Activated naive CD8-positive, alpha-beta T cell (primary cell): Measurements from ENCODE around the gene KNDC1.

Experiments
- H3K27ac Mint-ChIP-seq: one replicate; pipeline ENCODE4 v1.8.0; 2021; ENCODE audit warnings: mixed read lengths
- H3K27me3 Mint-ChIP-seq: one replicate; pipeline ENCODE4 v1.8.0; 2021; ENCODE audit warnings: mixed read lengths
- H3K36me3 Mint-ChIP-seq: one replicate; pipeline ENCODE4 v1.8.0; 2021; ENCODE audit warnings: mixed read lengths
- H3K4me1 Mint-ChIP-seq: one replicate; pipeline ENCODE4 v1.8.0; 2021; ENCODE audit warnings: low read depth, mixed read lengths
- H3K4me3 Mint-ChIP-seq: one replicate; pipeline ENCODE4 v1.8.0; 2021; ENCODE audit warnings: mild to moderate bottlenecking, mixed read lengths
- H3K9me3 Mint-ChIP-seq: one replicate; pipeline ENCODE4 v1.8.0; 2021; ENCODE audit warnings: low read depth, mixed read lengths

The KNDC1 gene

DNA sequence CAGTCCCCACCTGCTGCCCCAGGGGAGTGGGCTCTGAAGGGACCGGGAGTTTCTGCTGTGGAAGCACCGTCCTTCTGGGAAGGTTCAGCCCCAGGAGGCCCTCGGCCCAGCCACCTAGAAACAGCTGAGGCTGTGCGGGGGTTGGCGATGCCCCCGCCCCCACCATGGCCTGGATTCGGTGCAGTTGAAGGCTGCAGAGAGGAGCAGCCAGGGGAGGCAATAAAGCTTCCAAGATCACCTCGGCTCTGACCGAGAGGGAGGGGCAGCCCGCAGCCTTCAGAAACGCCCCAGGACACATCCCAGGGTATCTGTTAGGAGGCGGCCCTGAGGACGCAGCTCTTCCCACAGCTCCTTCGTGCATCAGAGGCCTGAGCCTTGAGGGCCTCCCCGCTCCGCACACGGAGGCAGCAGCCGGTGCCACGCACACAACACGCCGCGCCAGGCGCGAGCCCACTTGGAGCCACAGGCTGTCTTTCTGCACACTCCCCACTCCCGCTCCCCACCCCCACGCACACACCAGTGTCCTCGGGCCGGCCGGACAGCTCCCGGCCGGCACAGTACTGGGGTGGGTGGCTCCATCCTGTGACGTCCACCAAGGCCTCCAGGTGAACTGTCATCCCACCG, 1.6 kb downstream of the KNDC1 start:
- H3K4me3 Mint-ChIP-seq = no peak overlapping the region
- no peaks in the 10 kb centered on the region for H3K4me1 Mint-ChIP-seq
- peaks cover 9% of the 10 kb centered on the region for H3K27me3 Mint-ChIP-seq
- H3K9me3 Mint-ChIP-seq = no peaks in the 10 kb centered on the region
- no peak overlapping the region for H3K27ac Mint-ChIP-seq
- H3K36me3 Mint-ChIP-seq = no peaks in the 10 kb centered on the region

DNA sequence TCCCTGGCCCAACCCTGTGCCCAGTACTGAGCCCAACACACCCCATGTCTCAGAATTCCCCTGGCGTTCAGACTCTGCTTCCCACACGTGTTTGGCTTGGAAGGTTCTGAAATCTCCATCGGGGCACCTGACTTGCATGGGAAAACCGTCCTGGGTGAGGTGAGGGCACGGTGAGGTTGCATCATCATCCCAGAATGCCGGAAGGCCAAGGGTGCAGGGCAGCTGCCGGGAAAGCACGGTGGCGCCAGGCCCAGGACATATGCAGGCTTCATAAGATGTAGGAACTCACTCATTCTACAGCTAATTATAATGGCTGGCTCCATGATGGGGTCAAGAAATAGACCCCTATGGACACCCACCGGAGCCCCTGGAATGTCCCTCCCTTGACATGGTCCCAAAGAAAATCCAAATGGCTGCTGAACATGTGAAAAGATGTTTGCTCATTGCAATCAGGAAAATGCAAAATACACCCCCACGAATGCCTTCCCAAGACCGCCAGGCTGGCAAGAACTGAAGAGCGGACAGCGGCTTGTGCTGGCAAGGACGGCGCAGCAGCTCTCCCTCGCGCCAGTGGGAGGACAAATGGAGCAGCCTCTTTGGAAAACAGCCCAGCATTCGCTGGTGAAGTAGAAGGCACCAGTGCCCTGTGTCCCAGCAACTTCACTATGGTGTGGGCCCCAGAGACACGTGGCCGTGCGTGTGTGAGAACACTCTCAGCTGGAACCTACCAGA, 2.3 kb downstream of the KNDC1 start:
- H3K4me1 Mint-ChIP-seq = no peaks in the 10 kb centered on the region
- no peak overlapping the region for H3K4me3 Mint-ChIP-seq
- H3K27me3 Mint-ChIP-seq = peaks cover 9% of the 10 kb centered on the region
- no peak overlapping the region for H3K27ac Mint-ChIP-seq
- no peaks in the 10 kb centered on the region for H3K9me3 Mint-ChIP-seq
- H3K36me3 Mint-ChIP-seq = no peaks in the 10 kb centered on the region

DNA sequence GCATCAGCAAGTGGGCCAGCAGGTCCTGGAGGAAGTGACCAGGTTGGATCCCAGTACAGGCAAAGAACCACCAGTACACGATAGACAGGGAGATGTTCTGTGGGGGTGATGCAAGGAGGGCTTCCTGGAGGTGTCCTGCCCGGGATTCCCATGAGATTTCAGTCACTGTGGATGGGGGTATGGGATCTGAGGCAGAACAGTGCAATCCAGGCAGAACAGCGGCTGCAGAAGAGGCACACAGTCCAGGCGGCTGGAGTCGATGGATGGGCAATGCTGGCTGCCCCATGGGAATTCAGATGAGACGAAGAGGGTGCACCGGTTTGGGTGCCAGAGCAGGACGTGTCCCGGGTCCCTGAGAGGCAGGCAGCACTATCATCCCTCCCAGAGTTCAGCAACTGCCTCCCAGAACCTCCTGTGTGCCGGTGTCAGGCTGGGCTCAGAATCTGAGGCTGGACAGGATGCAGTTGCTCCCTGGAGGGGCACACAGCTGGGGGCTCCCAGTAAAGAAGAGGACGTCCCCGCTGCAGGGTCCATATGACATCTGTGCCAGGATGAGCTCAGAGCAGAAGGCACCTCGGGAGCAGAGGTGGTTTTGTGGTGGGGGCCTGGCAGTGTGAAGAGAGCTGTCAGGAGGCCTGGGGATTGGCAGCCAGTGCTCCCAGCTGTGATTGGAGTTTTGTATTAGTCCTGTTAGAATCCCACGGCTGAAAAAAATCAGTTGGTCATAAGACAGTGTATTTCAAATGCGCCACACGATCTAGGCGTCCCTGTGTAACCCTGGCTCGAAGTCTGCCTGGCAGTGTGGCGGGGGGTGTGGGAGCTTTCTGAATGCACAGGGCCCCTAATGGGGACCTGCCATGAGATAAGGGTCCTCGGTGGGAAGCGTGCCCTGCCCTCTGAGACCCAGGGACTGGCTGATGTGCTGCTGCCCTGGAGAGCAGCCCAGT, 3.2 kb downstream of the KNDC1 start:
- H3K4me3 Mint-ChIP-seq = no peak overlapping the region

DNA sequence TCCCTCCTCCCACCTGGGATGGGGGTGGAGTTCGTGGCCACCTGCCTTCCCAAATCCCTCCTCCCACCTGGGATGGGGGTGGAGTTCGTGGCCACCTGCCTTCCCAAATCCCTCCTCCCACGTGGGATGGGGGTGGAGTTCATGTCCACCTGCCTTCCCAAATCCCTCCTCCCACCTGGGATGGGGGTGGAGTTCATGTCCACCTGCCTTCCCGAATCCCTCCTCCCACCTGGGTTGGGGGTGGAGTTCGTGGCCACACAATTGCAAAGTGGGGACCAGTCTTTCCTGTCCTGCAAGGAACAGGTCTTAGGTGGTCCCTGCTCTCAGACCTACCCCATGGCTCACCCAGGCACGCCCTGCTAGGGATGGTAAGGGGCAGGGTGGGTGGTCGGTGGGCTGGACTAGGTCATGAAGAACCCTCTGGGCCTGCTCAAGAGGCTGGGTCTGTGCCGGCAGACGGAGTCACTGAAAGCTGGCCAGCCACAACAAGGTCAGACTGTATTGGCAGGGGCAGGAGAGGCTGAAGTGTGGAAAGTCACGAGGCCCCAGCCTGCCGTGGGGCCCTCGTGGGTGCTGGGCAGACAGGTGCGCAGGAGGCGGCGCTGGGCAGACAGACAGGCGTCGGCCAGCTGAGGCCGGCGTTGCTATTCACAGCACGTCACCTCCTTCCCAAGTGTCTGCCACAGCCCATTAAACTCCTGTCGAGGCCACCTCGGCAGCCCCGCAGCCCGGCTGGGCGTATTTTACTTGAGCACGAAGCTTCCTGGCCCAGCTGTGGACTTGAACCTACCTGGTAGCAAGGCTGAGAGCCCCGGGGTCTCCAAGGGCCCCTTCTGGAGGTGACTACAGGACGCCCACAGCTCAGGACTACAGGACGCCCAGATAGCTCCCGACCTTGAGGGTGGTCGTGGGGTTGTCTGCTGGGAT, 4.1 kb downstream of the KNDC1 start:
- no peak overlapping the region for H3K4me3 Mint-ChIP-seq
- no peaks in the 10 kb centered on the region for H3K4me1 Mint-ChIP-seq
- peaks cover 7% of the 10 kb centered on the region for H3K27me3 Mint-ChIP-seq
- H3K27ac Mint-ChIP-seq = no peak overlapping the region
- H3K36me3 Mint-ChIP-seq = no peaks in the 10 kb centered on the region
- H3K9me3 Mint-ChIP-seq = no peaks in the 10 kb centered on the region

More for the DNA sequence above, 3.2 kb downstream of the KNDC1 start:
- Mint-ChIP-seq H3K27ac (no peak overlapping the region), H3K9me3 (no peaks in the 10 kb centered on the region), H3K4me1 (no peaks in the 10 kb centered on the region), H3K27me3 (peaks cover 7% of the 10 kb centered on the region), H3K36me3 (no peaks in the 10 kb centered on the region)

DNA sequence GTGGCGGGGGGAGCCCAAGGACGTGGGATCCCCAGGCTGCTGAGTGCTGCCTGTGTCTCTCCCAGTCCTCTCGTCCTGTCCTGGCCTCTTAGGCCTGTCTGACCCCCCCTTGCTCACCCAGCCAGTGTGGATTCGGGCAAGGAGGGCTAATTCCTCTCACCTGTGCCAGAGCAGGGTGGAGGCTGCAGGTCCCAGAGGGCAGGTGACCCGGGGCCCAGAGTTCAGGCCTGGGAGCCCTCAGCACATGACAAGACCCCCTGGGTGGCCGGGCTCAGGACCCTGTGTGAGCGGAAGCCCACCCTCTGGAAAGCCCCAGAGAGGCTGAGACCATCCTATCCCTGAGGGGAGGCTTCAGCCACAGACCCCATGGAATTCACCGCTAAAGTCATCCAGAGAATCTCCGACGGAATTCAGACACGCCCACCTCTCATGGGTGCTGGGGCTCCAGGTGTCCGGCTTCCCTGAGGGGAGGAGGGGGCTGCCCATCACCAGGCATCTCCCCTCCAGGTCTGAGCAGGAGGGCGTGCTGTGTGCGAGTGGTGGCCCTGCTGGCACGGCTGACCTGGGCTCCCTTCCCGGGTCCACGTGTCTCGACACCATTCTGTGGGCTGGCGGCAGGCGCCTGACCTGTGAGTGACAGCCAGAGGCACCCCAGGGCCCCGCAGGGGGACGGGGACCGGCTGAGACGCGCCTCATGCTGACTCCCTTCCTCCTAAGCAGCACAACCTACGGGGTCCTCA, 5.0 kb downstream of the KNDC1 start:
- Mint-ChIP-seq H3K27ac (no peak overlapping the region), H3K27me3 (peaks cover 7% of the 10 kb centered on the region), H3K4me3 (no peak overlapping the region), H3K9me3 (no peaks in the 10 kb centered on the region), H3K4me1 (no peaks in the 10 kb centered on the region), H3K36me3 (no peaks in the 10 kb centered on the region)

DNA sequence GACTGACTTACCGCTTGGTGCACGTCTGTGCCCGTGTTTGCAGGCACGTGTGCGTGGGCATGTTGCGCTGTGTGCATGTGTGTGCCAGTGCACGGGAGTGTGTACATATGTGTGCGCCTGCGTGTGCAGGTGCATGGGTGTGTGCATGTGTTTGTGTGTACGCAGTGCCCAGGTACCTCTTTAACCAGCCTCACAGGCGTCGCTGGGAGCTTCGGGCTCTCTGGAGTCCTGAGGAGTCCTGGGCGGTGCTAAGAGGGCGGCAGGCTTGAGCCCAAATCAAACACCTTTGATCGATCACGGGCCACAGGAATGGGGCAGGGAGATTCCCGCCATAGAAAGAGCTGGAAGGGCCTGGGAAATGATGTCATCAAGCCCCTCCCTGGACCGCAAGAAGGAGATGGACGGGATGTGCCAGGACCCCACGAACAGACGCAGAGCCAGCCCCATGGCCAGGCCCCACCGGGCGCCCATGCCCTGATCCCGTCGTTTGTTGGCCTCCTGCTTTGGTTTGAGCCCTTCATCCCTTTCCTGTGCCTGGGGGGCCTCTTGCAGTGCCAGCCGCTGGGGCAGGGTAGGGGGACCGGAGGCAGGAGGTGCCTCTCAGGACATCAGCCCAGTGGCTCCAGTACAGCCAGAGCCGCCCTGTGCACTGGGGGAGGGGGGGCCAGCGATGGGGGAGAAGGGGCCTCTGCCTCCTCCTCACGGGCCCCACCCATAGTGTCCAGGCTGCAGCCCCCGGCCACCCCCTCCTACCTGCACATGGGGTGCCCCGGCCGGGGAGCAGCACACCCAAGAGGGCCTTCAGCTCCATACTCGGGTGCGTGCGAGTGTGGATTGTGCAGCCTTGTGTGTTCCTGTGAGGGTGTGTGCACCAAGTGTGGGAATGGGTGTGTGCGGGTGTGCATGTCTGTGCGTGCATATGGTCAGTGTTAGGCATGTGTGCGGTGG, 5.8 kb downstream of the KNDC1 start:
- Mint-ChIP-seq H3K4me3 (no peak overlapping the region), H3K4me1 (no peaks in the 10 kb centered on the region), H3K27me3 (peaks cover 7% of the 10 kb centered on the region), H3K9me3 (no peaks in the 10 kb centered on the region), H3K36me3 (no peaks in the 10 kb centered on the region), H3K27ac (no peak overlapping the region)

DNA sequence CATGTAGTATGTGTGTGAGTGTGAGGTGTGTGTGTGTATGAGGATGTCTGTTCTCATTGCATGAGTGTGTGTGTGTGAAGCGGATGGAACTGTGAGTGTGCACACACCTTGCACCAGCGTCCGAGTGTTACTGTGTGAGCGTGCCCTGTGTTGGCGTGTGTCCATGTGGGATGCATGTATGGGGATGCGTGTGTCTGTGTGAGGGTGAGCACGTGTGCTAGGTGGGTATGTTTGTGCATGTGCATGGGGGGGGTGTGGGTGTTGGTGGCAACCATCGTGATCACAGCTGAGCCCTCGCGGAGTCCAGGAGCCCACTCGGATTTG, 6.4 kb downstream of the KNDC1 start:
- H3K4me3 Mint-ChIP-seq = no peak overlapping the region
- H3K27ac Mint-ChIP-seq = no peak overlapping the region
- H3K36me3 Mint-ChIP-seq = no peaks in the 10 kb centered on the region
- no peaks in the 10 kb centered on the region for H3K4me1 Mint-ChIP-seq
- peaks cover 7% of the 10 kb centered on the region for H3K27me3 Mint-ChIP-seq
- H3K9me3 Mint-ChIP-seq = no peaks in the 10 kb centered on the region

DNA sequence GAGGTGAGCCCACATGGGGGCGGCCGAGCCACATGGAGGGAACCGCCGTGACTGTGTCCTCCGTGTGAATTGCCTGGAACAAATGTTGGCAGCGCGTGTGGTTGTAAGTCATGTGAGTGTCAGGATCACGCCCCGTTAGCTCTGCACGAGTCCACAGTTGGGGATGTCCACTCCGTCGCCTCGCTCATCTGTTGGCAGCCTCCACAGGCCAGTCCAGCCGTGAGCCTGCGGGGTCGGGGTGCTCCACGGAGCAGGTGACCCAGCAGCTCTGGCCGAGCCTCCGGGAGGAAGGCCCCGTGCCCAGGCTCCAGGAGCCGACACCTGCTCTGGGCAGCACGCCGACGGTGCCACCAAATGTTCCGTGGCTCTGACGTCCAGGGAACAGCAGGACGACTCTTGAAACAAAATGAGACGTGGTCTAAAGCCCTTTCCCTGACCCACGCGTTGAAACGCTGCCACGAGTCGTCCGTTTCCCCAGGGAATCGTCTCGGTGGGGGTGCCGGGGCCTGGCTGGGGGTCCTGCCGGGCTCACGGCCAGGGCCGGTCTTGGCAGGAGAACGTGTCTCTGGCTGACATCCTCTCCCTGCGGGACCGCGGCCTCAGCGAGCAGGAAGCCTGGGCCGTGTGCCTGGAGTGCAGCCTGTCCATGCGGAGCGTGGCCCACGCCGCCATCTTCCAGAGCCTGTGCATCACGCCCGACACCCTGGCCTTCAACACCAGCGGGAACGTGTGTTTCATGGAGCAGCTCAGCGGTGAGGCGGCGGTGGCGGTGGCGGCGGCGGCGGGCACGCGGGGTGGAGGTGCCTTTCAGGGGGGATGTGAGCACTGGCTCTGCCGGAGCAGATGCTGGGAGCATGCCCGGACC, 7.0 kb downstream of the KNDC1 start:
- Mint-ChIP-seq H3K4me1 (no peaks in the 10 kb centered on the region), H3K9me3 (no peaks in the 10 kb centered on the region), H3K27me3 (peaks cover 9% of the 10 kb centered on the region), H3K27ac (no peak overlapping the region), H3K4me3 (no peak overlapping the region), H3K36me3 (no peaks in the 10 kb centered on the region)

DNA sequence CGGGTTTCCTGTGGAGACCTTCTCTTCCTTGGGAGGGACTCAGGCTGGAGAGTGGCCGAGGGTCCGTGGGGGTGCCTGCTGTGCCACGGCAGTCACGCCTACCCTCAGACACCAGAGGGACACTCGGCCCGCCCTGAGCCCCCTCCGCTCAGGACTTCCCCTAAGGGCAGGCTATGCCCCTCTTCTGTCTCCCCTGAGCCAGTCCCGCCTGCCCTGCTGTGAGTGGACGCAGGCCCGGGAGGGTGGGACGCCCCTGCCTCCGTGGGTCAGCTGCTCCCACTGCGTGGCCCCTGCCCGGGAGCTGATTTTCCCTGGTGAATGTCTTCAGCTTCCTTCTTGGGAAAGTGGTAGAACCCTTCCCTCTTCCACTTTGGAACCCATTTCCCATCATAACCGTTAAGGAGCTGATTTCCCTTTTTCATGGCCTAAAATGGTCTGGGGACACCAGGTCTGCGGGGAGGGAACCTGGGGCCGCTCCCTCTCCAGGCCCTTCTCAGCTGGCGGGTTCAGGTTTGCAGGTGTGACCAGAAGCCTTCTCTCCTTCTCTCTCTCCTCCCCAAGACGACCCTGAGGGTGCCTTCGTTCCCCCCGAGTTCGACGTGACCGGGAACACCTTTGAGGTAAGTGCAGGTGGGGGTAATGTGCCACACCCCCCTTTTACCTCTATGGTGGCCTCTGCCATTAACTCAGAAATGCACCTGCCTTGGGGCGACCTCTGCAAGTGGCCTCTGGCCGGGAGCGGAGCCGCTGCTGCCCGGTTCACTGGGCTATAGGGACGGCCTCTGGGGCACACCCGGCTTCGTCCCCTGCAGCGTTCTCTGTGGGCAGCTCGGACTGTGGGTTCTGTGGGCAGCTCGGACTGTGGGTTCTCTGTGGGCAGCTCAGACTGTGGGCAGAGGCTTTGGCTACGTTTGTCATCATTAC, 7.9 kb downstream of the KNDC1 start:
- H3K27ac Mint-ChIP-seq = no peak overlapping the region
- H3K4me1 Mint-ChIP-seq = no peaks in the 10 kb centered on the region
- peaks cover 11% of the 10 kb centered on the region for H3K27me3 Mint-ChIP-seq
- H3K4me3 Mint-ChIP-seq = no peak overlapping the region
- H3K9me3 Mint-ChIP-seq = no peaks in the 10 kb centered on the region
- no peaks in the 10 kb centered on the region for H3K36me3 Mint-ChIP-seq

DNA sequence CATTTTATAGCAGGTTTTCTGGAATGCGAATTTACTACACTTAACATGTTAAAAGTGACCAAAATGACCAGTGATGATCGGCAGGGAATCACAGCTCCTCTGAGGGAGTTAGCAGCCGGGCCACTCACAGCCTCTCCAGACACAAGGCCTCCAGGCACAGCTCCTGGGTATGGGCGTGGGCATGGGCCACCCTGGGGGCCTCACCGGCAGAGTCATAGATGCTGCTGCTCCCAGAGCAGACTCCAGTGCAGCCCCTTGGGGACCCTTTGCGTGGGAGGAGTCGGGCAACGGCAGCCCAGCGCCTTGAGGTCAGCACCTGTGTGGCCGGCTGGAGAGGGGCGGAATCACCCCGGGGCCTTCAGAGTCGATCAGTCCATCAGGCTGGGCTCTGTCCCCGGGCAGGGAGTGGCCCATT, 8.6 kb downstream of the KNDC1 start:
- Mint-ChIP-seq H3K36me3 (no peaks in the 10 kb centered on the region), H3K4me1 (no peaks in the 10 kb centered on the region), H3K27me3 (peaks cover 14% of the 10 kb centered on the region), H3K9me3 (no peaks in the 10 kb centered on the region), H3K27ac (no peak overlapping the region), H3K4me3 (no peak overlapping the region)

DNA sequence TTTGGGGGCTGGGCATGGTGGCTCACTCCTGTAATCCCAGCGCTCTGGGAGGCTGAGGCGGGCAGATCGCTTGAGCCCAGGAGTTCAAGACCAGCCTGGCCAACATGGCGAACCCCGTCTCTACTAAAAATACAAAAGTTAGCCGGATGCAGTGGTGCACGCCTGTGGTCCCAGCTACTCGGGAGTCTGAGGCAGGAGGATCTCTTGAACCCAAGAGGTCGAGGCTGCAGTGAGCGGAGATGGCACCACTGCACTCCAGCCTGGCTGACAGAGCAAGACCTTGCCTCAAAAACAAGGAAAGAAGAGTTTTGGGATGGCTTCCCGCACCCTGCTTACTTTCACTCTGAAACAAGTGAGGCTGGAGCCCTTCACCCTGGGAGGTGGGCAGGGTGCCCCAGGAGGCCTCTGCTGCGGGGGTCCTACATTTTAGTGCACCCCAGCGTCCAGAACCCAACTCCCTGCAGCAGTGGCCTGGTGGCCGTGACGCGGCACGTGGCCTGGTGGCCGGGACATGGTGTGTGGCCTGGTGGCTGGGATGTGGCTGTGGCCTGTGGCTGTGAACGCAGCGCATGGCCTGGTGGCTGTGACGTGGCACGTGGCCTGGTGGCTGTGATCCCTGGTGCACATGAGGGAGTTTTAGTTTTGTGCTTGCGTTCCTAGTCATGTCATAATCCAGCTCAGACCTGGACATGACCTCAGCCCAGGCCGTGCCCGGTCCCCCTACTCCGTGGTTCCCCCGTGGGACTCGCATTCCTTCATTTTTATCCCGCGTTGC, 9.3 kb downstream of the KNDC1 start:
- no peaks in the 10 kb centered on the region for H3K36me3 Mint-ChIP-seq
- no peak overlapping the region for H3K4me3 Mint-ChIP-seq
- H3K27ac Mint-ChIP-seq = no peak overlapping the region
- H3K27me3 Mint-ChIP-seq = peaks cover 14% of the 10 kb centered on the region
- H3K4me1 Mint-ChIP-seq = no peaks in the 10 kb centered on the region
- H3K9me3 Mint-ChIP-seq = no peaks in the 10 kb centered on the region
